IMR-90 (cell line): ENCODE results near the gene RNF213. TPM values are rescaled to one million over a fixed set of nuclear protein-coding genes. Genes with fewer than 3 reads are reported as not detected.
"Not testable (repeated sequence)": the region's sequence is repeated elsewhere in the genome, so short reads cannot be mapped to it uniquely, and the experiment has no call there.

Experiments
- ATAC-seq: fragments of 200-7000 bp; cut with Tn5 transposase; 2 replicates; pipeline ENCODE4 v1.9.1; 2020; ENCODE audit warnings: low read depth, mild to moderate bottlenecking, moderate library complexity
- BruUV-seq: library from RNA; stranded (reverse); fragments of 400-500 nt; replicated peaks from 2 replicates; lab custom pipeline; 2021; lab: Mats Ljungman, UMichigan
- CTCF ChIA-PET: fragments of 300-600 bp; formaldehyde crosslinking; extraction: SDS; loops from one replicate; lab custom pipeline; 2021; ENCODE audit warnings: antibody characterized with exemption; lab: Yijun Ruan, JAX
- POLR2A ChIA-PET: fragments of 300-600 bp; sonication (Branson Sonifier 250); formaldehyde crosslinking; loops from one replicate; lab custom pipeline; 2022; ENCODE audit warnings: antibody characterized with exemption; ENCODE audit not compliant: unreplicated experiment; lab: Charles Lee
- DNase-seq: peaks from one replicate; pipeline ENCODE4 v3.0.0; 2013
- H2AFZ ChIP-seq: replicated peaks from 2 replicates; pipeline ENCODE3; 2013; ENCODE audit warnings: low read length, mild to moderate bottlenecking; ENCODE audit not compliant: poor library complexity
- H2AK5ac ChIP-seq: 2 replicates; pipeline ENCODE4 v1.6.1; 2013; ENCODE audit warnings: low read depth, low read length, inconsistent platforms
- H2AK9ac ChIP-seq: replicated peaks from 2 replicates; pipeline ENCODE3; 2013; ENCODE audit warnings: mild to moderate bottlenecking, low read depth, low read length, moderate library complexity; ENCODE audit not compliant: poor library complexity
- H2BK120ac ChIP-seq: 2 replicates; pipeline ENCODE4 v1.6.1; 2013; ENCODE audit warnings: low read depth, low read length, inconsistent platforms
- H2BK15ac ChIP-seq: 3 replicates; pipeline ENCODE4 v1.6.1; 2013; ENCODE audit warnings: low read depth, low read length, inconsistent platforms
- H2BK20ac ChIP-seq: 2 replicates; pipeline ENCODE4 v1.6.1; 2013; ENCODE audit warnings: low read depth, mild to moderate bottlenecking, inconsistent platforms, low read length, moderate library complexity
- H2BK5ac ChIP-seq: 2 replicates; pipeline ENCODE4 v1.6.1; 2013; ENCODE audit warnings: mild to moderate bottlenecking, low read depth, low read length, inconsistent platforms; ENCODE audit not compliant: poor library complexity, severe bottlenecking
- H3K14ac ChIP-seq: replicated peaks from 2 replicates; pipeline ENCODE4 v1.6.1; 2013; ENCODE audit warnings: low read depth, low read length, inconsistent platforms
- H3K18ac ChIP-seq: 2 replicates; pipeline ENCODE4 v1.6.1; 2013; ENCODE audit warnings: low read depth, low read length, control low read depth
- H3K23ac ChIP-seq: 2 replicates; pipeline ENCODE4 v1.6.1; 2013; ENCODE audit warnings: low read depth, low read length, inconsistent platforms
- H3K27ac ChIP-seq: 2 replicates; pipeline ENCODE4 v1.5.1; 2013; ENCODE audit warnings: mild to moderate bottlenecking, control low read depth, low read length; ENCODE audit not compliant: insufficient read depth
- H3K27me3 ChIP-seq: 2 replicates; pipeline ENCODE4 v1.6.1; 2013; ENCODE audit warnings: low read length; ENCODE audit not compliant: control insufficient read depth, insufficient read depth
- H3K36me3 ChIP-seq: 2 replicates; pipeline ENCODE4 v1.6.1; 2013; ENCODE audit warnings: low read length, mixed read lengths; ENCODE audit not compliant: control insufficient read depth, insufficient read depth
- H3K4ac ChIP-seq: 2 replicates; pipeline ENCODE4 v1.6.1; 2013; ENCODE audit warnings: low read depth, low read length, inconsistent platforms
- H3K4me1 ChIP-seq: 2 replicates; pipeline ENCODE4 v1.6.1; 2013; ENCODE audit warnings: low read length, mixed read lengths; ENCODE audit not compliant: control insufficient read depth, insufficient read depth
- H3K4me2 ChIP-seq: 2 replicates; pipeline ENCODE4 v1.6.1; 2013; ENCODE audit warnings: low read depth, mild to moderate bottlenecking, control low read depth, low read length, moderate library complexity
- H3K4me3 ChIP-seq: 2 replicates; pipeline ENCODE4 v1.5.1; 2013; ENCODE audit warnings: low read depth, mild to moderate bottlenecking, control low read depth, low read length, moderate library complexity; ENCODE audit not compliant: insufficient read depth
- H3K56ac ChIP-seq: 2 replicates; pipeline ENCODE4 v1.6.1; 2013; ENCODE audit warnings: low read length, inconsistent platforms; ENCODE audit not compliant: insufficient read depth; ENCODE audit errors: extremely low read depth
- H3K79me1 ChIP-seq, 2 experiments: 2 replicates each; pipeline ENCODE4 v1.6.1; 2013; ENCODE audit warnings: low read length in 2 of 2, inconsistent platforms in 1 of 2, low read depth in 1 of 2
- H3K9ac ChIP-seq: 2 replicates; pipeline ENCODE4 v1.6.1; 2013; ENCODE audit warnings: low read depth, low read length, control low read depth
- H3K9me1 ChIP-seq: 2 replicates; pipeline ENCODE4 v1.6.1; 2013; ENCODE audit warnings: low read length, inconsistent platforms; ENCODE audit not compliant: insufficient read depth
- H3K9me3 ChIP-seq: 2 replicates; pipeline ENCODE4 v1.6.1; 2013; ENCODE audit warnings: low read length; ENCODE audit not compliant: control insufficient read depth, insufficient read depth
- H4K20me1 ChIP-seq: 2 replicates; pipeline ENCODE4 v1.6.1; 2013; ENCODE audit warnings: low read length, inconsistent platforms; ENCODE audit not compliant: insufficient read depth
- H4K5ac ChIP-seq: 2 replicates; pipeline ENCODE4 v1.6.1; 2013; ENCODE audit warnings: mild to moderate bottlenecking, low read depth, low read length, control low read depth
- H4K8ac ChIP-seq, 2 experiments: 2 replicates each; pipeline ENCODE4 v1.6.1; 2013; ENCODE audit warnings: low read depth in 2 of 2, low read length in 2 of 2, control low read depth in 1 of 2, inconsistent platforms in 1 of 2
- H4K91ac ChIP-seq: 2 replicates; pipeline ENCODE4 v1.6.1; 2013; ENCODE audit warnings: low read depth, low read length, inconsistent platforms; ENCODE audit not compliant: insufficient read depth
- WGBS, 2 experiments: methylation state at CpG; one replicate each; pipeline versions ENCODE4 v1.1.5 to v1.1.7; 2013; ENCODE audit warnings: missing lambda C conversion rate in 2 of 2; ENCODE audit not compliant: insufficient read length in 1 of 2; ENCODE audit errors: extremely low coverage in 2 of 2; 5-methylcytosine and 5-hydroxymethylcytosine counted together
- dilution Hi-C: fragments of 300-500 bp; cut with HindIII; formaldehyde crosslinking; loops from one replicate; pipeline ENCODE4 v1.14.3; 2018; ENCODE audit warnings: low sequenced_read_pairs; ENCODE audit not compliant: unreplicated experiment
- in situ Hi-C: fragments of 300-500 bp; cut with MboI; formaldehyde crosslinking; loops from 3 replicates; pipeline ENCODE4 v1.14.3; 2019; ENCODE audit warnings: low sequenced_read_pairs, inconsistent platforms, mixed read lengths
- intact Hi-C: fragments of 100-400 bp; cut with micrococcal nuclease; formaldehyde crosslinking; loops from 2 replicates; pipeline ENCODE4 v1.10.0; 2022
- polyA plus RNA-seq, 3 experiments: library from polyadenylated mRNA; depleted of rRNA; stranded (reverse); fragments of >200 nt; gene quantifications; 2 replicates each; pipeline ENCODE4 v1.2.3, GENCODE V29; 2012; ENCODE audit warnings: low replicate concordance in 1 of 3
- total RNA-seq: library from RNA; depleted of rRNA; stranded (reverse); fragments of >200 nt; gene quantifications from 2 replicates; pipeline ENCODE4 v1.2.3, GENCODE V29; 2012

RNF213 gene
- total and polyA plus RNA-seq, 2 of the 4 experiments (the other 2 are of a cell fraction) = 23.4 to 36.0 TPM

DNA sequence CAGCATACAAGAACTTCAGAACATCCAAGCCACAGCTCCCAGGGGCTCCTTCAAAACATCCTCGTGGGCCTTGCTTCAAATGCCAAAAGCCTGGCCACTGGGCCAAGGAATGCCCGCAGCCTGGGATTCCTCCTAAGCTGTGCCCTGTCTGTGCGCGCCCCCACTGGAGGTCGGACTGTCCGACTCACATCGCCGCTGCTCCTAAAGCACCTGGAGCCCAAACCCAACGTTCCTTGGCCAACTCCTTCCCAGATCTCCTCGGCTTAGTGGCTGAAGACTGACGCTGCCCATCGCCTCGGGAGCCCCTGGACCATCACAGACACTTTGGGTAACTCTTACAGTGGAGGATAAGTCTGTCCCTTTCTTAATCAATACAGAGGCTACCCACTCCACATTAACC is 141.4 kb downstream of the RNF213 start:
- H3K56ac ChIP-seq, H3K9ac ChIP-seq, H3K4ac ChIP-seq, H3K27ac ChIP-seq, H3K4me3 ChIP-seq, H2BK15ac ChIP-seq, H3K4me2 ChIP-seq, H3K23ac ChIP-seq, H3K18ac ChIP-seq, H2AFZ ChIP-seq, H2AK5ac ChIP-seq, H3K36me3 ChIP-seq, H3K9me3 ChIP-seq, H3K27me3 ChIP-seq, H3K4me1 ChIP-seq, DNase-seq, dilution Hi-C loops, intact Hi-C loops, in situ Hi-C loops, BruUV-seq, H3K79me1 ChIP-seq, H2BK20ac ChIP-seq, H2BK120ac ChIP-seq, H4K8ac ChIP-seq, H4K5ac ChIP-seq, H3K14ac ChIP-seq, H2AK9ac ChIP-seq, ATAC-seq, H2BK5ac ChIP-seq, CTCF ChIA-PET, POLR2A ChIA-PET, H3K9me1 ChIP-seq, H4K91ac ChIP-seq, H4K20me1 ChIP-seq: not testable (repeated sequence)
- WGBS, 2 experiments = 88% methylated on average over 7 of the region's 13 CpGs; no CpG with 5 or more reads in 1 of the 2 experiments
